NCI-H460 (cell line): ENCODE data around the gene MYT1. TPM values are rescaled to one million over a fixed set of nuclear protein-coding genes. Genes with fewer than 3 reads are reported as not detected.
"Not testable (repeated sequence)": the region's sequence is repeated elsewhere in the genome, so short reads cannot be mapped to it uniquely, and the experiment has no call there.

Source experiments
- DNase-seq: peaks from one replicate; pipeline ENCODE4 v3.0.0-alpha.2; 2016; ENCODE audit warnings: low read depth; ENCODE audit errors: extremely low read depth
- polyA plus RNA-seq: library from polyadenylated mRNA; depleted of rRNA; stranded (reverse); fragments of >200 nt; gene quantifications from 2 replicates; pipeline ENCODE4 v1.2.3, GENCODE V29; 2014; cell fraction: nucleus; rRNA removed
- total RNA-seq: library from RNA; depleted of rRNA; stranded (reverse); fragments of >200 nt; shearing (Covaris generic); gene quantifications from 2 replicates; pipeline ENCODE4 v1.2.3, GENCODE V29; 2014; rRNA removed

The MYT1 gene
- not detected in 2 replicates for total RNA-seq
- not detected in 2 replicates for polyA plus RNA-seq

DNA sequence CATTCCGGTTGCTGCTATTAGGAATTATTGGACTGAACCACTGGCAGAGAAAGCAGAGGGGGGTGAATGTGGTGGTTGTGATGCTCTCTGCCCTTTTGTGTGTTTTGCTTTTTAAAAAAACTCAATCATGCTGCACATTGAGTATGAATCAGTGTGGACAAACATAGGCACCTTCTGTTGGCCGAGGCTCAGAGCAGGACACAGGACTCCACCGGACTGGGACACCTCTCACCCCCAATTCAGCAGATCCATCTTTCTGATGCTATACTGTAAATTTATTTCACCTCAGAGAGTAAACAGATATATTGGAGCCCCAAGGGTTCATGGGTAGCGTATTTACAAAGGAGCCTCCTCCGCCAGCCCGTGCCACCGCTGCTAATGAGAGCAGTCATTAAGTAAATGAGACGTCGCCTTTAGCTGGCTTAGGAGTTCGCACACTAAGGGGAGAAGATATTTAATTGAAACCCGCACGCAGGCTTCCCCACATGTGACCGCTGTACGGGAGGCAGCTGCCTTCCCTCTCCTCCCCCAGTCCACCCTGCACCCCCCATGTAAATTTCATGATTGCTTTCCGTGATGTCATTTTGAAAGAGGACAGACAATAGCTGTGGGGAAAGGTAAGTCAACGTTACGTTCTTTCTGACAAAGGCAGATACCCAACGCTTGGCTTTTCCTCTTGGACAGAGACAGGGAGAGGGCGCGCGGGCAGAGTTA, at the start of gene MYT1:
TSS of gene MYT1 (plus strand) at position 330 of the 714 bp plus-strand sequence. CDS start 34,410 bp downstream, outside the sequence.
- DNase-seq = no peak

- DNase-seq = no peak
Observed at GRCh38 chr20:64115171-64115911, 48.9 kb upstream of the MYT1 start.

- no peak for DNase-seq
Observed at GRCh38 chr20:64116016-64116415, 48.2 kb upstream of the MYT1 start.

DNA sequence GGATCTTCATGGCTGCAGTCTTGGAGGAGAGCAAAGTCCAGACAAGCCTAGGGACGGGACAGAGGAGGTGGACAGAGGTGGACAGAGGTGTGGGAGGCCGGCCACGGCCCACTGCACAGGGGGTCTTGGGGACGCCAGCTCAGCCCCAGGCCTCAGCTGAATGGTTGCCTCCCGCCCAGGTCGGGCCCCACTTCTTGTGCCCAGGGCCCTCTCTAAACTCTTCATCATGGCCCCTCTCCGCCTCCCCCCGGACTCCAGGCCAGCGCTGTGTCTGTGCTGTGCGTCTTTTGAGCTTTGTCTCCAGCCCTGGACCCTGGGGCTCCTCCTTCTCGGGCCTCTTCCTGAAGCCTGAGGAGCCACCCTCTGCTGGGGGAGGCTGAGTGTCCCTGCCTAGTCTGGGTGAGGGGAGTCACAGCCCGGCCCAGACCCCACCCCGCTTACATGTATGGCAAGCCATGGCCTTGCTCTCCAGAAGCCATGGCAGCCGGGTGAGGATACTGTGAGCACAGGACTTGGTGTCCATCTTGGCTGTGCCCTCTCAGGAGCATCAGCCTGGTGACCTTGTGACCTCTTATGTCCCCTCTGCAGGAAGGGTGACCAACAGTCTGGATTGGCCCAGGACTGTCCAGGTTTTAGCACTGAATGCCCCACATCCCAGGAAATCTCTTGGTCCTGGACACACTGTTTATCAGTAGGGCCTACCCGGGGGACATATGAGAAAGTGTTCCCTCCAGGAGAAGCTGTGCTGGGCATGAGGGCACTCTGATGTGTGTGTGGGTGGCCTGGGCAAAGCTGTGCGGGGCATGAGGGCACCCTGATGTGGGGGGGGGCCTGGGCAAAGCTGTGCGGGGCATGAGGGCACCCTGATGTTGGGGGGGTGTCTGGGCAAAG, 47.5 kb upstream of the MYT1 start:
- no peak for DNase-seq

DNA sequence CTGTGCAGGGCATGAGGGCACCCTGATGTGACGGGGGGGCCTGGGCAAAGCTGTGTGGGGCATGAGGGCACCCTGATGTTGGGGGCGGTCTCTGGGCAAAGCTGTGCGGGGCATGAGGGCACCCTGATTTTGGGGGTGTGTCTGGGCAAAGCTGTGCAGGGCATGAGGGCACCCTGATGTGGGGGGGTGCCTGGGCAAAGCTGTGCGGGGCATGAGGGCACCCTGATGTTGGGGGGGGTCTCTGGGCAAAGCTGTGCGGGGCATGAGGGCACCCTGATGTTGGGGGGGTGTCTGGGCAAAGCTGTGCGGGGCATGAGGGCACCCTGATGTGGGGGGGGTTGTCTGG, 46.8 kb upstream of the MYT1 start:
- DNase-seq = not testable (repeated sequence)

GRCh38 chr20:64119301-64119680, 45.0 kb upstream of the MYT1 start:
- DNase-seq = no peak

GRCh38 chr20:64119681-64120341, 44.4 kb upstream of the MYT1 start:
- no peak for DNase-seq

GRCh38 chr20:64121586-64121985, 42.7 kb upstream of the MYT1 start:
- DNase-seq = no peak

DNA sequence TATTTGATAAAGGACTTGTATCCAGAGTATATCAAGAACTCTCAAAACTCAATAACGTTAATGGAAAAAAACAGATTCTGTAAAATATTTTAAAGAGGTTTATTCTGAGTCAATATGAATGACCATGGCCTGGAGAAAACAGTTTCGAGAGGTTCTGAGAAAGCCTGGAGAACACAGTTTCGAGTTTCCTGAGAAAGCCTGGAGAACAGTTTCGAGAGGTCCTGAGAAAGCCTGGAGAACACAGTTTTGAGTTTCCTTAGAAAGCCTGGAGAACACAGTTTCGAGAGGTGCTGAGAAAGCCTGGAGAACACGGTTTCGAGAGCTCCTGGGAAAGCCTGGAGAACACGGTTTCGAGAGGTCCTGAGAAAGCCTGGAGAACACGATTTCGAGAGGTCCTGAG, 41.3 kb upstream of the MYT1 start:
- DNase-seq = not testable (repeated sequence)

DNA sequence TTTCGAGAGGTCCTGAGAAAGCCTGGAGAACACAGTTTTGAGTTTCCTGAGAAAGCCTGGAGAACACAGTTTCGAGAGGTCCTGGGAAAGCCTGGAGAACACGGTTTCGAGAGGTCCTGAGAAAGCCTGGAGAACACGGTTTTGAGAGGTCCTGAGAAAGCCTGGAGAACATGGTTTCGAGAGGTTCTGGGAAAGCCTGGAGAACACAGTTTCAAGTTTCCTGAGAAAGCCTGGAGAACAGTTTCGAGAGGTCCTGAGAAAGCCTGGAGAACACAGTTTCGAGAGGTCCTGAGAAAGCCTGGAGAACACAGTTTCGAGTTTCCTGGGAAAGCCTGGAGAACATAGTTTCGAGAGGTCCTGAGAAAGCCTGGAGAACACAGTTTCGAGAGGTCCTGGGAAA, 40.7 kb upstream of the MYT1 start:
- not testable (repeated sequence) for DNase-seq

DNA sequence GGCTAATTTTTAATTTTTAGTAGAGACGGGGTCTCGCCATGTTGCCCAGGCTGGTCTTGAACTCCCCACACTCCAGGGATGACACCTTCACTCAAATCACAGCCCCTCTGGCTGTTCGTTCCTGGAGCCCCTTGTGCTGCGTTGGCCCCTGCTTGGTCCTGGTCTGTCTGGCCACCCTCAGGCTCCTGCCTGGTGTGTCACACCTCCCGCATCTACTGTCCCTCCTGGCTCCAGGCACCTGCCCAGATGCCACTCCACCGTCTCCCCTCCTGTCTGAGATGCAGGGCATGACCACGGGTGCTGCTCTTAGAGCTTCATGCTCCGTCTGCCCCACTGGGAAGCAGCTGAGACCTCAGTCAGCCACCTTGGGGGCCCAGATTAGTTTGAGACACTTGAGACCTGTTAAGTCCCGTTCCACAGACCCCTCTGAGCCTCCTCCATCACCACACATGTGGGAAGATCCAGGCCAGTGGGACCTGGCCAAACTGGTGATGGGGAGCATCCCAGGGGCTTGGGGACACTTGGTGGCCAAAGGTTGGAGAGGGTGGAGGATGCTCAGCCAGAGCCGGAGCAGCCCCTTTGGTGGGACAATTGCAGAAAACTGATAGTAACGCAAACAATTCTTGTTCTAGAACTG, 35.0 kb upstream of the MYT1 start:
- no peak for DNase-seq

GRCh38 chr20:64130271-64130670, 34.0 kb upstream of the MYT1 start:
- DNase-seq = no peak

GRCh38 chr20:64130876-64131275, 33.4 kb upstream of the MYT1 start:
- no peak for DNase-seq

DNA sequence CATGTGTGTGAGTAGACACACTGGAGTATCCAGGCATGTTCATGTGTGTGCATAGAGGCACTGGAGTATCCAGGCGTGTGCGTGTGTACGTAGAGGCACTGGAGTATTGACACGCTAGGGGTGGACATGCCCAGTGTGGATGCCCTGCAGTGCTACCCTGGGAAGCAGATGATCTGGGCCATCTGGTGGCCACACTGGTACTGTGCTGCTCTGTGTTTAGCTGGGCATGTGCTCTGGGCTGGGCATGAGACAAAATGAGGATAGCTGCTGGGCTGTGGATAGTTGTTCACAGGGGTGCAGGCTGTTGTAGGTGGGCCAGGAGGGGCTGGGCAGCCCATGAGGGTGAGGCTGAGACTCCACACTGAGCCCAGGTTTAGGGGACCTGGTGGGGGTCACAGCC, 32.8 kb upstream of the MYT1 start:
- DNase-seq = peak; percentile 42

DNA sequence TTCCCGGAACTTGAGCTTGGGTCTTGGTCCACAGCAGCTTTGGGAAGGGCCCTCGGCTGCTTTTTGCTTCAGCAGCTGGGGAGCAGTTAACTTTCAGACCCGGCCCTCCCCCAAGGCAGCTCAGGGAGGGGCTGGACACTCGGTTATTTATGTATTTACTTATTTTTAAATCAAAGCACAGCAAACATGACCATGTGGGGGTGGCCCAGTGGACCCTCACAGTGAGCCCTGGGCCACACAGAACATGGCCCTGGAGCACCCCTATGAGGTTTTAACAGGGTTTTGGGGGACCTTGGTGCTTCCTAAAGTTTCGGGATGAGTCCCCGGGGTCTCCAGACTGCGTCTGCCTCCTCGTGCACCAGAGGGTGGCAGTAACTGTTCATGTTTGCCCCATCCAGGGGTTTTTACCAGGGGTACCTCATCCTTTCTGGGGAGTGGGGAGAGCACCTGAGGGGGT, 30.3 kb upstream of the MYT1 start:
- no peak for DNase-seq

DNA sequence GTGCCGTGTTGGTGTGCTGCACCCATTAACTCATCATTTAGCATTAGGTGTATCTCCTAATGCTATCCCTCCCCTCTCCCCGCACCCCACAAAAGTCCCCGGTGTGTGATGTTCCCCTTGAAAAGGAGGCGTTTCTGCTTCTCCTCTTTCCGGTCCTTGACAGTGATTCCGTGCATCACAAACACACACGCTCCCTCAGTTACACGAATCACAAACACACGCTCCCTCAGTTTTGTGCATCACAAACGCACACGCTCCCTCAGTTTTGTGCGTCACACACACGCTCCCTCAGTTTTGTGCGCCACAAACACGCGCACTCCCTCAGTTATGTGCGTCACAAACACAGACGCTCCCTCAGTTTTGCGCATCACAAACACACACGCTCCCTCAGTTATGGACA, 29.5 kb upstream of the MYT1 start:
- DNase-seq = not testable (repeated sequence)

- DNase-seq = no peak
Observed at GRCh38 chr20:64136004-64136710, 28.1 kb upstream of the MYT1 start.

DNA sequence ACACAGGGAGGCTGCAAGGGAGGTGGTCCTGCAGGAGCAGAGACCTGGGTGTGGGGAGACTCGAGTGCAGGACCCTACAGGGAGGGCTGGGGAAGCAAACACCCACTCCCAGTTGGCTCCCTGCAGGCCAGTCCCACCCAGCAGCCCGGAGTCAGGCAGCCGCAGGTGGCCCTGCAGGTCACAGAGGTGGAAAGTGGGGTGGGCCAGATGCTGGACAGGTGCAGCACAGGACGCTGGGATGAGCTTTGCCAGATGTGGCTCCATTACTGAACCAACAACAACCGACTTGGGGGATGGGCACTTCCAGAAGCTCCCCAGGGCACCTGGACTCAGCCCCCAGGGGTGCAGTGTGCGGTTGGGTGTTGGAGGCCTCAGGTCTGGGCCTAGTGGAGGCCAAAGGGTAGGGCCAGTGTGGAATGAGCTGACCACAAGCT, 26.6 kb upstream of the MYT1 start:
- DNase-seq = no peak

GRCh38 chr20:64138276-64138815, 25.9 kb upstream of the MYT1 start:
- DNase-seq = no peak
